ENCODE data around the gene EIF1AY.
"Not testable (repeated sequence)": the region's sequence is repeated elsewhere in the genome, so short reads cannot be mapped to it uniquely, and the experiment has no call there.

Gene EIF1AY

GRCh38 chrY:20575531-20576121 is at the start of gene EIF1AY:
TSS of gene EIF1AY (plus strand) at chrY:20575776. CDS start at chrY:20575872, 96 bp downstream.
- no peak within 1 kb of the TSS for H3K4me3 ChIP-seq (ENCODE audit: low read length)
- no peaks in the 10 kb centered on the region for H3K4me1 ChIP-seq (ENCODE audit: control insufficient read depth, insufficient read depth, low read length)
- no peaks in the 10 kb centered on the region for H3K36me3 ChIP-seq (ENCODE audit: control insufficient read depth, insufficient read depth, low read length, severe bottlenecking)
- H3K9ac ChIP-seq (ENCODE audit: low read length), result no peak within 1 kb of the TSS
- H3K27me3 ChIP-seq (replicated peaks; ENCODE audit: control insufficient read depth, insufficient read depth, low read length), result no peaks in the 10 kb centered on the region
- DNase-seq (ENCODE audit: low read depth), result no peak
- no peaks in the 10 kb centered on the region for H3K9me3 ChIP-seq (ENCODE audit: control insufficient read depth, low read length)

- Histone ChIP-seq H3K4me3 (ENCODE audit: low read length) (no peak overlapping the region), H3K4me1 (ENCODE audit: control insufficient read depth, insufficient read depth, low read length) (no peaks in the 10 kb centered on the region), H3K27me3 (replicated peaks; ENCODE audit: control insufficient read depth, insufficient read depth, low read length) (no peaks in the 10 kb centered on the region), H3K9me3 (ENCODE audit: control insufficient read depth, low read length) (no peaks in the 10 kb centered on the region), H3K9ac (ENCODE audit: low read length) (no peak overlapping the region), H3K36me3 (ENCODE audit: control insufficient read depth, insufficient read depth, low read length, severe bottlenecking) (no peaks in the 10 kb centered on the region)
- DNase-seq (ENCODE audit: low read depth), result no peak
These were observed 47.1 kb upstream of the EIF1AY start for GRCh38 chrY:20528435-20528834.

- Histone ChIP-seq H3K9me3 (ENCODE audit: control insufficient read depth, low read length) (no peaks in the 10 kb centered on the region), H3K36me3 (ENCODE audit: control insufficient read depth, insufficient read depth, low read length, severe bottlenecking) (no peaks in the 10 kb centered on the region), H3K4me1 (ENCODE audit: control insufficient read depth, insufficient read depth, low read length) (no peaks in the 10 kb centered on the region), H3K27me3 (replicated peaks; ENCODE audit: control insufficient read depth, insufficient read depth, low read length) (no peaks in the 10 kb centered on the region), H3K4me3 (ENCODE audit: low read length) (no peak overlapping the region), H3K9ac (ENCODE audit: low read length) (no peak overlapping the region)
- DNase-seq (ENCODE audit: low read depth), result no peak
These were observed 37.4 kb upstream of the EIF1AY start for GRCh38 chrY:20538186-20538585.

- H3K9ac ChIP-seq (ENCODE audit: low read length), result no peak overlapping the region
- no peak for DNase-seq (ENCODE audit: low read depth)
- H3K27me3 ChIP-seq (replicated peaks; ENCODE audit: control insufficient read depth, insufficient read depth, low read length), result no peaks in the 10 kb centered on the region
- no peaks in the 10 kb centered on the region for H3K9me3 ChIP-seq (ENCODE audit: control insufficient read depth, low read length)
- H3K4me3 ChIP-seq (ENCODE audit: low read length), result no peak overlapping the region
- no peaks in the 10 kb centered on the region for H3K4me1 ChIP-seq (ENCODE audit: control insufficient read depth, insufficient read depth, low read length)
- H3K36me3 ChIP-seq (ENCODE audit: control insufficient read depth, insufficient read depth, low read length, severe bottlenecking), result no peaks in the 10 kb centered on the region
These were observed 36.6 kb upstream of the EIF1AY start for GRCh38 chrY:20538933-20539332.

- no peaks in the 10 kb centered on the region for H3K27me3 ChIP-seq (replicated peaks; ENCODE audit: control insufficient read depth, insufficient read depth, low read length)
- no peaks in the 10 kb centered on the region for H3K36me3 ChIP-seq (ENCODE audit: control insufficient read depth, insufficient read depth, low read length, severe bottlenecking)
- no peak overlapping the region for H3K4me3 ChIP-seq (ENCODE audit: low read length)
- DNase-seq (ENCODE audit: low read depth), result no peak
- no peaks in the 10 kb centered on the region for H3K4me1 ChIP-seq (ENCODE audit: control insufficient read depth, insufficient read depth, low read length)
- no peak overlapping the region for H3K9ac ChIP-seq (ENCODE audit: low read length)
- H3K9me3 ChIP-seq (ENCODE audit: control insufficient read depth, low read length), result no peaks in the 10 kb centered on the region
These were observed 31.1 kb upstream of the EIF1AY start for GRCh38 chrY:20544451-20544960.

- H3K9ac ChIP-seq (ENCODE audit: low read length), result no peak overlapping the region
- no peaks in the 10 kb centered on the region for H3K27me3 ChIP-seq (replicated peaks; ENCODE audit: control insufficient read depth, insufficient read depth, low read length)
- H3K4me1 ChIP-seq (ENCODE audit: control insufficient read depth, insufficient read depth, low read length), result no peaks in the 10 kb centered on the region
- H3K36me3 ChIP-seq (ENCODE audit: control insufficient read depth, insufficient read depth, low read length, severe bottlenecking), result no peaks in the 10 kb centered on the region
- DNase-seq (ENCODE audit: low read depth), result no peak
- no peaks in the 10 kb centered on the region for H3K9me3 ChIP-seq (ENCODE audit: control insufficient read depth, low read length)
- H3K4me3 ChIP-seq (ENCODE audit: low read length), result no peak overlapping the region
These were observed 29.5 kb upstream of the EIF1AY start for GRCh38 chrY:20546071-20546470.

GRCh38 chrY:20549289-20549688 is 26.3 kb upstream of the EIF1AY start:
- H3K36me3 ChIP-seq (ENCODE audit: control insufficient read depth, insufficient read depth, low read length, severe bottlenecking), result no peaks in the 10 kb centered on the region

GRCh38 chrY:20551840-20552239 is 23.7 kb upstream of the EIF1AY start:
- H3K4me1 ChIP-seq (ENCODE audit: control insufficient read depth, insufficient read depth, low read length), result no peaks in the 10 kb centered on the region
- no peak overlapping the region for H3K4me3 ChIP-seq (ENCODE audit: low read length)
- H3K9ac ChIP-seq (ENCODE audit: low read length), result no peak overlapping the region
- no peaks in the 10 kb centered on the region for H3K9me3 ChIP-seq (ENCODE audit: control insufficient read depth, low read length)
- H3K36me3 ChIP-seq (ENCODE audit: control insufficient read depth, insufficient read depth, low read length, severe bottlenecking), result no peaks in the 10 kb centered on the region
- no peak for DNase-seq (ENCODE audit: low read depth)
- no peaks in the 10 kb centered on the region for H3K27me3 ChIP-seq (replicated peaks; ENCODE audit: control insufficient read depth, insufficient read depth, low read length)

More at GRCh38 chrY:20549289-20549688, 26.3 kb upstream of the EIF1AY start:
- Histone ChIP-seq H3K9ac (ENCODE audit: low read length) (no peak overlapping the region), H3K4me3 (ENCODE audit: low read length) (no peak overlapping the region), H3K4me1 (ENCODE audit: control insufficient read depth, insufficient read depth, low read length) (no peaks in the 10 kb centered on the region), H3K9me3 (ENCODE audit: control insufficient read depth, low read length) (no peaks in the 10 kb centered on the region), H3K27me3 (replicated peaks; ENCODE audit: control insufficient read depth, insufficient read depth, low read length) (no peaks in the 10 kb centered on the region)
- DNase-seq (ENCODE audit: low read depth), result no peak

GRCh38 chrY:20552764-20553323 is 22.7 kb upstream of the EIF1AY start:
- H3K4me3 ChIP-seq (ENCODE audit: low read length); H3K9ac ChIP-seq (ENCODE audit: low read length); H3K4me1 ChIP-seq (ENCODE audit: control insufficient read depth, insufficient read depth, low read length); H3K27me3 ChIP-seq (replicated peaks; ENCODE audit: control insufficient read depth, insufficient read depth, low read length); DNase-seq (ENCODE audit: low read depth); H3K9me3 ChIP-seq (ENCODE audit: control insufficient read depth, low read length); H3K36me3 ChIP-seq (ENCODE audit: control insufficient read depth, insufficient read depth, low read length, severe bottlenecking): not testable (repeated sequence)

- no peaks in the 10 kb centered on the region for H3K36me3 ChIP-seq (ENCODE audit: control insufficient read depth, insufficient read depth, low read length, severe bottlenecking)
- no peaks in the 10 kb centered on the region for H3K9me3 ChIP-seq (ENCODE audit: control insufficient read depth, low read length)
- no peak overlapping the region for H3K9ac ChIP-seq (ENCODE audit: low read length)
- H3K4me3 ChIP-seq (ENCODE audit: low read length), result no peak overlapping the region
- no peaks in the 10 kb centered on the region for H3K27me3 ChIP-seq (replicated peaks; ENCODE audit: control insufficient read depth, insufficient read depth, low read length)
- no peak for DNase-seq (ENCODE audit: low read depth)
- no peaks in the 10 kb centered on the region for H3K4me1 ChIP-seq (ENCODE audit: control insufficient read depth, insufficient read depth, low read length)
These were observed 19.8 kb upstream of the EIF1AY start for GRCh38 chrY:20555820-20556219.

GRCh38 chrY:20558677-20559076 is 16.9 kb upstream of the EIF1AY start:
- Histone ChIP-seq H3K36me3 (ENCODE audit: control insufficient read depth, insufficient read depth, low read length, severe bottlenecking) (no peaks in the 10 kb centered on the region), H3K4me3 (ENCODE audit: low read length) (no peak overlapping the region), H3K4me1 (ENCODE audit: control insufficient read depth, insufficient read depth, low read length) (no peaks in the 10 kb centered on the region), H3K27me3 (replicated peaks; ENCODE audit: control insufficient read depth, insufficient read depth, low read length) (no peaks in the 10 kb centered on the region), H3K9me3 (ENCODE audit: control insufficient read depth, low read length) (no peaks in the 10 kb centered on the region), H3K9ac (ENCODE audit: low read length) (no peak overlapping the region)
- DNase-seq (ENCODE audit: low read depth), result no peak
